Anterior cingulate cortex (tissue), 58 donors: Measurements from ENCODE around the gene FSD1L.
"Not testable (repeated sequence)": the region's sequence is repeated elsewhere in the genome, so short reads cannot be mapped to it uniquely, and the experiment has no call there.

ENCODE experiments used
- DNase-seq, 58 donors: peaks; one replicate each; lab custom pipeline; 2025; lab: John Stamatoyannopoulos, UW

FSD1L gene

DNA sequence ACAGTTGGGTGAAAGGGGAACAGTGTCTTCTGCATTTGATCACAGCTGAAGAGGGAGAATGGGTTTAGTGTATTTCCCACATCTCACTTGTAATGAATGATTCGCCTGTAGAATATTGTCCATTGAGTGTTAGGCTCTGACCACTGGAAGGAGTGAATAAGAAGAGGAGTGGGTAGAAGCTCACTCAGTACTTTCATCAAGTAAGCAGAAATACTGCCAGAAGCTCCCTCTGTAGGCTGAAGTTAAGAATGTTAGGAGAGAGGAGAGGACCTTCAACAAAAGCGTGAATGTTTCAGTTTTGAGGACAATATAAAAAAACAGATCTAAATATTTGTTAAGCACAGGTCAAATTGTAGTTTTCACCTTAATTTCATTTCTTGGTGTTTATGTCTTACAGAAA lies 27.5 kb downstream of the FSD1L start:
- peak in 1 of 58 donors; percentile 5 for DNase-seq

DNA sequence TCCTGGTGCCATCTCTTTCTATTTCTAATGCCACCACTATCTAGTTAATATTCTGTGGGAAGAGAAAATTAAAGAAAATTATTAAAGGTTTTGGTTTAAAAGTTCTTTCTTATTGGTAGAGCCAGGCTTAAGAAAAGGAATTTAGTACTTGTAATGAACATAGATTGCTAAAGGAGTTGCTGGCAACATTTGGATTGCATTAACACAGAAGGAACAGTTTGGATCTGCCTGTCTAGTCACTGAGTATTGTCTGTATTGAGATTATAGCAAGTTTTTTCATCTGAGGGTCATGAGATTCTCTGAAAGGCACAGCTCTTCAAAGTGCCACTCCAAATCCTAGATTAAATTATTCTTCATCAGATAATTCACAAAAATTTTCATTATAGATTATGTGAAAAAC lies 32.0 kb downstream of the FSD1L start:
- no peak for DNase-seq

DNA sequence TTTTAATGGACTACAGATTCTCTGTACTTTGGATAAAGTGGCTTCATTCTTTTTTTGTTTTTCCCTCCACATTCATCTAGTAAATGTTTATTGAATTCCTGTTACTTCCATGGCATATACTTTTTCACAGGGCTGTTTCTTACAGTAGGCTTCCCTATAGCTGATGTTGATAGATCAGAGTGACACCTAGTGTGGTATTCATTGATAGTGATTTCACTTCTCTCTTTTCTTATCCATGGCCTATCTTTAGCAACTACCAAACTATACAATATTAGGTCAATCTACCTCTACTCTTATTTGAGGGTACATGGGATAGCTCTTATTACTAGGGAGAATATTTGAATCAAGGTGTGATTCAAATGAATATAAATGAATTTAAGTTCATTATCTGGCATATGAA lies 35.8 kb downstream of the FSD1L start:
- no peak for DNase-seq

DNA sequence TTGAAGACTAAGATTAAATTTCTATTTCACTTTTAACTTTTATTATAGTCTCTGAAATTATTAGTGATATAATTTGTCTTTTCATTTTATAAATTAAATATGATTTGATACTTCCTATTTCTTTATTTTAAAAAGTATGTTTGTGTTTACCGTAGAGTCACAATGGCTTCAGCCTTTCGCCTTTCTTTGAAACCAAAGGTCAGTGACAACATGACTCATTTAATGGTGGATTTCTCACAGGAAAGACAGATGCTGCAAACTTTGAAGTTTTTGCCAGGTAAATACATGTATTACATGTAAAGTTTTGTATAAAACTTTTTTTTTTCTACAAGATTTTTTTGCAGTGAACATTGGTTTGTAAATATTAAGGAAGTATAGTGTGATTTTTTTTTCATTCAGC lies 36.4 kb downstream of the FSD1L start:
- DNase-seq: no peak

DNA sequence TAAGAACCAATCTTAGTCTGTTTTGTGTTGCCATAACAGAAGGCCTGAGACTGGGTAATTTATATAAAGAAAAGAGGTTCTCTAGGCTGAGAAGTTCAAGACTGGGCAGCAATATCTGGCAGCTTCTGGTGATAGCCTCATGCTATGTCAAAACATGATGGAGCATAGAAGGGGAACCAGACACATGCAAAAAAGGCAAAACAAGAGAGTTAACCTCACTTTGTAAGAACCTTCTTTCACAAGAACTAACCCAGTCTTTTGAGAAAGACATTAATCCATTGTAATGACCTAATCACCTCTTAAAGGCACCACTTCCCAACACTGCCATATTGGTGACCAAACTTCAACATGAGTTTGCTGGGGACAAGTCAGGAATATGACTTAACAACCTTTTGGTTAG lies 37.3 kb downstream of the FSD1L start:
- no peak for DNase-seq

DNA sequence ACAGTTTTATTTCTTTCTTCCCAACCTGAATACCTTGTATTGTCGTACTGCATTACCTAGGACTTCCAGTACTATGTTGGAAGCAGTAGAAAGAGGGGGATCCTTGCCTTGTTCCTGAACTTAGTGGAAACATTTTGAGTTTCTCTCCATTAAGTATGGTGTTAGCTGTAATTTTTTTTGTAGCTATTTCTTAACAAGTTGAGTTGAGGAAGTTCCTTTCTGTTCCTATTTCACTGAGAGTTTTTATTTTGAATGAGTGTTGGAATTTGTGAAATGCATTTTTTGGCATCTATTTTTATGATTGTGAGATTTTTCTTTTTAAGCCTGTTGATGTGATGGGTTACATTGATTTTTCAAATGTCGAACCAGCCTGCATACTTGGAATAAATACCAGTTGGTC lies 49.0 kb downstream of the FSD1L start:
- DNase-seq: no peak

DNA sequence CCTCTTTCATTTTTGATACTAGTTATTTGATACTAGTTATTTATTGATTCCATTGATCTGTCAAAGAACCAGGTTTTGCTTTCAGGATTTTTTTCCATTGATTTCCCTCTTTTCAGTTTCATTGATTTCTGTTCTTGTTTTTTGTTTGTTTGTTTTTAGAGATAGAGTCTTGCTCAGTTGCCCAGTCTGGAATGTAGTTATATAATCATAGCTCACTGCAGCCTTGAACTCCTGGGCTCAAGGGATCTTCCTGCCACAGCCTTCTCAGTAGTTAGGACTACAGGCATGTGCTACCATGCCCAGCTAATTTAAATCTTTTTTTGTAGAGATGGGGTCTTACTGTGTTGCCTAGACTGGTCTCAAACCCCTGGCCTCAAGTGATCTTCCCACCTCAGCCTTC lies 49.9 kb downstream of the FSD1L start:
- no peak for DNase-seq

DNA sequence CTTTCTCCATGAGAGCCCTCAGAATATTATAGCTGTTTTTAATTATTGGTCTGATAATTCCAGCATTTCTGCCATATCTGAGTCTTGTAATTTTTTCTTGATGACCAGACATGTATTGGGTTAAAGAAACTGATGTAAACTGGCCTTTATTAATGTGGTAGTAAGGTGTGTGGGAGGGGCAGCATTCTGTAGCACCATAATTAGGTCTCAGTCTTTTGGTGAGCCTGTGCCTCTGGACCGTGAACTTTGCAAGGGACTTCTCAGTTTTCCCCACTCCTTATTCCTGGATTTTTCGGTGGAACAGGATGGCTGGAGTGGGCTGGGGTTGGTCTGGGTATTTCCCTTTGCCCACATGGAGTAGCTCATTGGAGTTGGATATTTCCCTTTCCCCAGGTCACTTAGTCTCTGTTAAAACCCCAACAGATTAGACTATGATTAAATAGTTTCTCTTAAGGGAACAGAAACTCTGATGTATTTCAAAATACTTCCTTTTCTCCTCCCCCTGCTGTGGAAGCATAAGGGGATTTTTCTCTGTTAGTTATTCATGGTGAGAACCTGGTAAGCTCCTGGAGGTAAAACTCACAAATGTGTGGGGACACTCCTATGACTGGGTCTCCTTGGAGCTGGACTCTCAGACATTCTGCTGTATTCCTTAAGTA lies 52.4 kb downstream of the FSD1L start:
- no peak for DNase-seq

DNA sequence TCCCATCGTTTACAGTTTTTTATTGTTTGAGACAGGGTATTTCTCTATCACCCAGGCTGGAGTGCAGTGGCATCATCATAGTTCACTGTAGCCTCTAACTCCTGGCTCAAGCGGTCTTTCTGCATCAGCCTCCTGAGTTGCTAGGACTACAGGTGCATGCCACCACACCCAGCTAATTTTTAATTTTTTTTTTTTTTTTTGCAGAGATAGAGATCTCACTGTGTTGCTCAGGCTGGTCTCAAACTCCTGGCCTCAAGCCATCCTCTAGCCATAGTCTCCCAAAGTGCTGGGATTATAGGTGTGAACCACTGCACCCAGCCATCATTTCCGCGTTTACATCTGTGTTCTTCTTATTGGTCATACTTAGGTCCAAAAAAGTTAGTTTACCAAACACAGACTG lies 53.6 kb downstream of the FSD1L start:
- DNase-seq: no peak

DNA sequence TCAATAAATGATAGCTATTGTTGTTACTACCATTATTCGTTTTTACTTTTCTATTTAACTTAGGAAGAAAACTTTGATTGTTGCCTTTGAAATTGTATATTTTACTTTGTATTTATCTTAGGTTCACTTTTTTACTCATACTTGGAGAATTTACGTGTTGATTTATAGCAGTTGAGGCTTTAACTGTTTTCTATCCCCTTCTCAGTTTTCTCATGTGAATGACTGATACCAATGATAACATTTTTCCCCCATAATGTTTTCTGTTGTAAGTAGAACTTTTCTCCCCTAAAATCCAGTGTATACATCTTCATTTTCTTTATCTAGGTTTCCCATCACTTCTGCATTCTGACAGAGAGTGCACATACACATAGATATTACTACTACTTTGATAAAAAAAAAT lies 54.4 kb downstream of the FSD1L start:
- no peak for DNase-seq

DNA sequence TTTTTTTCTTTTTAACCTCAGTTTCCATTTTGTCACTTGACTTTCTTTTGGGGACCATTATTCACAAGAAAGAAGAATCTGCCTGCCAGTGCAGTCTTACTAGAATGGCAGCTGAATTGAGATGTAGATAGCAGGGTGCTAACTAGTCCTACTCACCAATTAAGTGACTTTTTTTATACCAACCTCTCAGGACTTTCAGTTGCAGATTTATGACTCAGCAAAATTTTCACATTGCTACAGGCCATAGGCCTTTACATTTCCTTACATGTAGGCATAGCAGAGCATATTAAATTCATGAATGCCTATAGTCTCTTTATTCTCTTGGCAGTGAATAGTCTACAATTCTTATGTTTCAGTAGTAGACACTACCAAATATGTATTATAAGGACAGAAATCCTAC lies 56.0 kb downstream of the FSD1L start:
- no peak for DNase-seq

DNA sequence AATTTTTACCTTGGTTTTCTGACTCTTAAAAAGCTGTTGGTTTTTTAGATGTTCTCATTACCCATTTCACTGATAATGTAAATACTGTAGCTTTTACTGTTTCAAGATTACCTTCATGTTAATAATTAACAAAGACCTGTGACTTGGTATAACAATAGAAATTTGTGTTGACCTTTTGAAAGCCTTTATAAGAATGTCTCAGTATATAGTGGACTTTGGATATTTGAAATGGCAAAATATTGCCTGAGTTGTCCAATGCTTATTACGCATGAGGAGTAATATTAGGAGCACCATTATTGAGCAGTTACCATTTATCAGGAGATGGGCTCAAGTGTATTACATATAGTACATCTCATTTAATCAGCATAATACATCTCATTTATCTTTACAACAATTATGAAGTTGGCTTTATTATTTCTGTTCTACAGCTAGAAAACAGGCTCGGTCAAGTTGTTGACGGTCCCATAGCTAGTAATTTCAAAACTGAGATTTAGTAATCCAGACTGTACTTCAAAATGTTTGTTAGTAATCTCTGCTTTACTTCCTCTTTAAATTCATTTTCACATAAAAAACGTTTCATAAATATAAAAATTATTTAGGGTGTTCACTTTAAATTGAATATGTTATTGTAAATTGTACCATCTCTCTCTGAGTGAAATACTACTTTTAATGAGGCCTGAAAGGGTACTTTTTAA lies 59.4 kb downstream of the FSD1L start:
- no peak for DNase-seq

DNA sequence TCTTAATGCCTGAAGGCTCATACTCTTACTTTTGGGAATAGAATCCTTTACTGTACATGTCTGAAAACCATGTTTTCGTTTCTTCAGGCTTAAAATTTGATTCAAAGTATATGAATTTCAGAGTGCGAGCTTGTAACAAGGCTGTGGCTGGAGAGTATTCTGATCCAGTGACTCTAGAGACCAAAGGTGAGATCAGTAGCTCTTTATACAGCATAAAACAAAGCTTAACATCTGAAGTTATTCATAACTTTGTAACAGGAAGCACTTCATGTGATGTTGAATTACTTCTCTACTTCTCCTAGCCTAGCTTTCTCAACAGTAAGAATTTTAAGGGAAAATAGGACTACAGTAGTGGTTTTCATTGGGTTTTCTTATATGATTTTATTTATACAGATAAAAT lies 60.7 kb downstream of the FSD1L start:
- no peak for DNase-seq

DNA sequence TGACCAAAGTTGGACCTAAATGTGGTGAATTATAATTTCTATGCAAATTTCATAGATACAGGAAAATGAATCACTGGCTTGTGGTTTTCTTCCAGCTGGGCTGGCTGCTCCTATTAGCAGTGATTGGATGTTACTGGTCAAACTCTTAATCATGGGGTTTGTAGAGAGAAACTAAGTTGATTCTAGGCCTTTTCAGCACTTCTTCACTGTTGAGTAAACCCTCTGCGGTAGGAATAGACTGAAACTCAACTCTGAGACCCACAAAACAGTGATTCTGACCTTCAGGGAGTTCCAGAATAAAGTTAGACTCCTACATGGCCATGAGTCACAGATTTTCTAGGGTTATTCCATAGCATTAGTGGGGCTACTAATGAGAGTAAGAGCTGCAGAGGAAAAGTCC lies 62.2 kb downstream of the FSD1L start:
- DNase-seq: no peak

DNA sequence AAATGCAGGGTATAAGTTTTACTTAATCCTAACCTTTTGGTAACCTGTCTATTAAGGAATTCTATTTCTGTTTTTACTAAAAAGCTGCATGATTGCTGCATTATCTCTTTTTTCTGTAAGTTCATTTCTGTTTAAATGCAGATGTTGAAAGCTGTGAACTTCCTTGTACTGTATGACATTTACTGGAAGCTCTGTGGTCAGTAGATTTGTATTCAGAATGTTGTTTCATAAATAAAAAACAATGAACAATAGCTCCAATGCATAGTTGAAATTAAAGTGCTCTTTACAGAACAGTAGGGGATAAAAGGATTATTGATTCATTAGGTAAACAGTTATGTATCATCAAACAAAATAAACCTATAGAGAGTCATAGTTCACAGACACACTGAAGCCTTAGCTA lies 63.6 kb downstream of the FSD1L start:
- DNase-seq: no peak

DNA sequence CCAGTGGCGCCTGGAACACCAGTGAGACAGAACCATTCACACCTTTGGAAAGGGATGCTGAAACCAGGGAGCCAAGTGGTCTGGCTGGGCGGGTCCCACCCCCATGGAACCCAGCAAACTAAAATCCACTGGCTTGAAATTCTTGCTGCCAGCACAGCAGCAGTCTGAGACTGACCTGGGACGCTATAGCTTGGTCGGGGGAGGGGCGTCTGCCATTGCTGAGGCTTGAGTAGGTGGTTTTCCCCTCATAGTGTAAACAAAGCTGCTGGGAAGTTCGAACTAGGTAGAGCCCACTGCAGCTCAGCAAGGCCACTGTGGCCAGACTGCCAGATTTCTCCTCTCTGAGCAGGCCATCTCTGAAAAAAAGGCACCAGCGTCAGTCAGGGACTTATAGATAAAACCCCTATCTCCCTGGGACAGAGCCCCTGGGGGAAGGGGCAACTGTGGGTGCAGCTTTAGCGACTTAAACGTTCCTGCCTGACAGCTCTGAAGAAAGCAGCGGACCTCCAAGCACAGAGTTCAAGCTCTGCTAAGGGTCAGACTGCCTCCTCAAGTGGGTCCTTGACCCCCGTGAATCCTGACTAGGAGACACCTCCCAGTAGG lies 68.1 kb downstream of the FSD1L start:
- DNase-seq: no peak

DNA sequence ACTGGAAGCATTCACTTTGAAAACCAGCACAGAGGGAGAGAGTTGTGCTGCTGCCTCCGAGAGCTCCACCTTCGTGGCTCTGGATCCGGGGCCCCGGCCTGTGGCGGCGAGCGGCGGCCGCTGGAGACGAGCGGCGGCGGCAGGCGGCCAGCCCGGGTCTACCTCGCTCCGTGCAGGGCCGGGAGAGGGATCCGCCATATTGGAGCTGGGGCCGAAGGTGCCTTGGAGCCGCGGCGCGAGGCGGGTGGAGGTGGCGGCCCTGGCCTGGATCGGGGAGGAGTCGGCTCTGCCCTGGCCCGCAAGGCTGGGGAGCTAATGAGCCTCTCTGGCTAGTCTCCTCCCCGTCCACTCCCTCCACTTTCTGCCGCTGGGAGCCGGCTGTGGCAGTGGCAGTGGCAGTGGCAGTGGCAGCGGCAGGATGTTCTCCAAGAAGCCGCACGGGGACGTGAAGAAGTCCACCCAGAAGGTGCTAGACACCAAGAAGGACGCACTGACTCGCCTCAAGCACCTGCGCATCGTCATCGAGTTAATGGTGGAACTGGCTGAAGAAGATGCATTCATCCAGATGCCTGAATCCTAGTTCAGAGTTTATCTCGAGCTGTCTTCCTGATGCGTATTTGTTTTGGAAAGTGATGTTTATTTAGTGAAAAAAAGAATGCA lies 72.0 kb downstream of the FSD1L start:
- peak in 1 of 58 donors; percentile 0 for DNase-seq

DNA sequence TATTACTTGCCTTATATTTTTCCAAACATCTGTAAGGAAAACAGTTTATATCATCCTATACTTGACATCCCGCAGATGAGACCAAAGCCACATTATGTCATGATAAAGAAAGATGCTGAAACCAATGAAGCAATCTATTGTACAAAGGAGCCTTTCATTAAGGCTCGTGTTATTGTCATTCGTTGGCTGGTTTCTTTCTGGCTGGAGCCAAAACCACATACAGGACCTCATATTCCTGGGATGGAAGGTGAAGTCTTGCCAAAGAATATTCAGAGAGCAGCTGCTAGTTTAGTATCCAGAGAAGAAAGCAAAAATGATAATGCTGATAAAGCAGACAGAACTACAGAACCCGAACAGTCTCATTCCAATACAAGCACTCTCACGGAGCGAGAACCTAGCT lies 73.2 kb downstream of the FSD1L start:
- DNase-seq: not testable (repeated sequence)

DNA sequence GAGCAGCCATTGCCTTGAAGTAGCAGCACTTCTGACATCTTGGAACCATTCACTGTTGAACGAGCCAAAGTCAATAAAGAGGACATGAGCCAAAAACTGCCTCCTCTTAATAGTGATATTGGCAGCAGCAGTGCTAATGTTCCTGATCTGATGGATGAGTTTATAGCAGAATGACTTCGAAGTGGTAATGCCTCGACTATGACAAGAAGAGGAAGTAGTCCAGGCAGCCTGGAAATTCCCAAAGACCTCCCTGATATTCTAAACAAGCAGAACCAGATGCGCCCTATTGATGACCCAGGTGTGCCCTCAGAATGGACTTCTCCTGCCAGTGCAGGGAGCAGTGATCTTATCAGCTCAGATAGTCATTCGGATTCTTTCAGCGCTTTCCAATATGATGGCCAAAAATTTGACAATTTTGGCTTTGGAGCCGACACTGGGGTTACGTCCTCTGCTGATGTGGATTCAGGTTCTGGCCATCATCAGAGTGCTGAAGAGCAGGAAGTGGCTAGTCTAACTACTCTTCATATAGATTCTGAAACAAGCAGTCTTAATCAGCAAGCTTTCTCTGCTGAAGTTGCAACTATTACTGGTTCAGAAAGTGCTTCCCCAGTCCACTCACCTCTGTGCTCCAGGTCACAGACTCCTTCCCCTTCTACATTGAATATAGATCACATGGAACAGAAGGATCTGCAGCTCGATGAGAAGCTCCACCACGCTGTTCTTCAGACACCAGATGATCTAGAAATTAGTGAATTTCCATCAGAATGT lies 75.0 kb downstream of the FSD1L start:
- DNase-seq: not testable (repeated sequence)

DNA sequence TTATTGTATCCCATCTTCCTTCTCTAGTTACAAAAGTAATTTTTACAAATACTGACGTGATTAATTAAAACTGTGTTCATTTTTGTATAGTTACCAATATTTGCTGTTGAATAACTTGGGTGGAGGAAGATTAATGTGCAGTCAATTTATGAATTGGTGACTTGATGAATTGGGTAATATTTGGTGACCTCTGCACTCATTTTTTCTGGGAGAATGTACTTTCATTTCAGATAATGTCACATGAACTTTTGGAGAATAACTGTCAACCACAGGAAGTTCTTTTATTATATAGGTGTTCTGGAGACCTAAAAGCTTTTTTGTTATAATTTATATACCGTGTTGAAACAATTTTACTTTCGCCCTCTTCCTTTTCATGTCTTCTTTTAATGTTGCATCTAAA lies 83.7 kb downstream of the FSD1L start:
- no peak for DNase-seq
